Suprapubic skin (tissue), 3 donors: ENCODE measurements around the gene ADGRE1.

Source experiments
- CTCF ChIP-seq, 2 donors: fragments of 200-600 bp in 1 of 2; fragments of 450-650 bp in 1 of 2; sonication (generic) in 1 of 2; IDR thresholded peaks; one replicate each; pipeline ENCODE4 v1.5.1; 2016 to 2019; ENCODE audit warnings: antibody characterized with exemption in 2 of 2, mild to moderate bottlenecking in 1 of 2, moderate library complexity in 1 of 2
- EP300 ChIP-seq: sonication (generic); formaldehyde crosslinking; IDR thresholded peaks from one replicate; pipeline ENCODE4 v1.6.1; 2017; ENCODE audit warnings: antibody characterized with exemption
- POLR2A ChIP-seq, 2 donors: fragments of 450-650 bp; IDR thresholded peaks; one replicate each; pipeline ENCODE4 v1.6.1; 2017; ENCODE audit warnings: antibody characterized with exemption in 2 of 2, mild to moderate bottlenecking in 2 of 2, moderate library complexity in 2 of 2

DNA sequence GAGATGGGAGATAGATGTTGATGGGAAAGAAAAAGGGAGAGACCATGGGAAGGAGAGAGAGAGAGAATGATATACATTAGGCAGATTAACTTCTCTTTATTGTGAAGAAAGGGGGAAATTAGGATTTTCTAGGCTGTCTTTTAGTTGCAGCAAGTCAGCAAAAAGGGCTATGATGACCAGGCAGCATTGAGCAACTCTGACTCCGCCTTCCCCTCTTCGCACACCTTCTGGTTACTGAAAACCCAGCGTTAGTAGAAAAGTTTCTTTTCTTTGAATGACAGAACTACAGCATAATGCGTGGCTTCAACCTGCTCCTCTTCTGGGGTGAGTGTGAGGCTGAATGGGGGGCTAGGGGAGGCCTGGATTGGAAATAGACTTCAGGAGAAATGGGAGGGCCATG lies at the start of gene ADGRE1:
- TF ChIP-seq CTCF (IDR thresholded peaks at IDR 0.05), result no peak
- no peak for TF ChIP-seq POLR2A (IDR thresholded peaks at IDR 0.05)
- TF ChIP-seq EP300, result no peak
